ENCODE data around the gene ZBTB7A. TPM values are rescaled to one million over a fixed set of nuclear protein-coding genes. Genes with fewer than 3 reads are reported as not detected.

Gene ZBTB7A
- total RNA-seq, 1 donor: 42.7 TPM

GRCh38 chr19:4033028-4033956, 33.4 kb downstream of the ZBTB7A start:
- H3K27me3 ChIP-seq (ENCODE audit: insufficient read depth, low read length): no peaks in the 10 kb centered on the region
- H3K9me3 ChIP-seq (ENCODE audit: low read depth, low read length): no peaks in the 10 kb centered on the region
- TF ChIP-seq, protein P1, sequence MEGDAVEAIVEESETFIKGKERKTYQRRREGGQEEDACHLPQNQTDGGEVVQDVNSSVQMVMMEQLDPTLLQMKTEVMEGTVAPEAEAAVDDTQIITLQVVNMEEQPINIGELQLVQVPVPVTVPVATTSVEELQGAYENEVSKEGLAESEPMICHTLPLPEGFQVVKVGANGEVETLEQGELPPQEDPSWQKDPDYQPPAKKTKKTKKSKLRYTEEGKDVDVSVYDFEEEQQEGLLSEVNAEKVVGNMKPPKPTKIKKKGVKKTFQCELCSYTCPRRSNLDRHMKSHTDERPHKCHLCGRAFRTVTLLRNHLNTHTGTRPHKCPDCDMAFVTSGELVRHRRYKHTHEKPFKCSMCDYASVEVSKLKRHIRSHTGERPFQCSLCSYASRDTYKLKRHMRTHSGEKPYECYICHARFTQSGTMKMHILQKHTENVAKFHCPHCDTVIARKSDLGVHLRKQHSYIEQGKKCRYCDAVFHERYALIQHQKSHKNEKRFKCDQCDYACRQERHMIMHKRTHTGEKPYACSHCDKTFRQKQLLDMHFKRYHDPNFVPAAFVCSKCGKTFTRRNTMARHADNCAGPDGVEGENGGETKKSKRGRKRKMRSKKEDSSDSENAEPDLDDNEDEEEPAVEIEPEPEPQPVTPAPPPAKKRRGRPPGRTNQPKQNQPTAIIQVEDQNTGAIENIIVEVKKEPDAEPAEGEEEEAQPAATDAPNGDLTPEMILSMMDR (IDR thresholded peaks at IDR 0.05; ENCODE audit: extremely low read depth, low read depth, low read length): no peak
- peaks cover 7% of the 10 kb centered on the region for H3K79me2 ChIP-seq (ENCODE audit: insufficient read depth, low read length)
- H4K20me1 ChIP-seq (ENCODE audit: insufficient read depth, low read length): peaks cover 21% of the 10 kb centered on the region
- H3K36me3 ChIP-seq (ENCODE audit: insufficient read depth, low read length): peaks cover 44% of the 10 kb centered on the region
- no peak overlapping the region for H3K4me3 ChIP-seq (ENCODE audit: insufficient read depth, low read length)
- DNase-seq (ENCODE audit: insufficient read length, low spot score, missing footprints): no peak
- H3K4me1 ChIP-seq (ENCODE audit: insufficient read depth, low read length): no peaks in the 10 kb centered on the region
- H2AFZ ChIP-seq (ENCODE audit: low read length): no peak overlapping the region
- H3K4me2 ChIP-seq (ENCODE audit: insufficient read depth, low read length): no peak overlapping the region
- H3K27ac ChIP-seq (ENCODE audit: low read depth, low read length): no peak overlapping the region

DNA sequence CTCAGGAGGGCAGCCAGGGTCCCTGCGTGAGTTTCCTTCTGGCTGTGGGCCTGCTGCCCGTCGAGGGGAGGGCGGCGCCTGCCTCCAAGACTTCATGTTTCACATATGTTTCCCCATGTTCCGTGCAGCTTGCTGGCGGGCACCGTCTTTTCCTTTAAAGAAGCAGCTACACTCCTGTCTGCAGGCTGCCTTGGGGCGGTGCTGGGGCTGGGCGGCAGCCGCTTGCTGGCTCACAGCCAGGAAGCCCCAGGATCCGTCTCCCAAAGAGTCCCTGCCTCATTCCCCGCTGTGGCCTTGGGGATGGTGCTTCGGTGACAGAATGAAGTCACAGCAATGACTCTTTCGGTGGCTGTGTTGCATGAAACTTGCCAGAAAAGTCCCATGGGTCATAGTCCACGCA, 34.3 kb downstream of the ZBTB7A start:
- H3K79me2 ChIP-seq (ENCODE audit: insufficient read depth, low read length): peaks cover 7% of the 10 kb centered on the region
- H4K20me1 ChIP-seq (ENCODE audit: insufficient read depth, low read length): peaks cover 17% of the 10 kb centered on the region
- no peaks in the 10 kb centered on the region for H3K4me1 ChIP-seq (ENCODE audit: insufficient read depth, low read length)
- H2AFZ ChIP-seq (ENCODE audit: low read length): no peak overlapping the region
- no peaks in the 10 kb centered on the region for H3K27me3 ChIP-seq (ENCODE audit: insufficient read depth, low read length)
- no peak overlapping the region for H3K4me3 ChIP-seq (ENCODE audit: insufficient read depth, low read length)
- peaks cover 42% of the 10 kb centered on the region for H3K36me3 ChIP-seq (ENCODE audit: insufficient read depth, low read length)
- H3K4me2 ChIP-seq (ENCODE audit: insufficient read depth, low read length): no peak overlapping the region
- no peak overlapping the region for H3K27ac ChIP-seq (ENCODE audit: low read depth, low read length)
- H3K9me3 ChIP-seq (ENCODE audit: low read depth, low read length): no peaks in the 10 kb centered on the region
- TF ChIP-seq, protein P1 (IDR thresholded peaks at IDR 0.05; ENCODE audit: extremely low read depth, low read depth, low read length): no peak
- DNase-seq (ENCODE audit: insufficient read length, low spot score, missing footprints): no peak

- no peak overlapping the region for H3K4me2 ChIP-seq (ENCODE audit: insufficient read depth, low read length)
- no peak overlapping the region for H2AFZ ChIP-seq (ENCODE audit: low read length)
- no peak overlapping the region for H3K4me3 ChIP-seq (ENCODE audit: insufficient read depth, low read length)
- TF ChIP-seq, protein P1 (IDR thresholded peaks at IDR 0.05; ENCODE audit: extremely low read depth, low read depth, low read length): no peak
- no peak for DNase-seq (ENCODE audit: insufficient read length, low spot score, missing footprints)
- peaks cover 13% of the 10 kb centered on the region for H4K20me1 ChIP-seq (ENCODE audit: insufficient read depth, low read length)
- no peaks in the 10 kb centered on the region for H3K27me3 ChIP-seq (ENCODE audit: insufficient read depth, low read length)
- no peaks in the 10 kb centered on the region for H3K9me3 ChIP-seq (ENCODE audit: low read depth, low read length)
- peaks cover 35% of the 10 kb centered on the region for H3K36me3 ChIP-seq (ENCODE audit: insufficient read depth, low read length)
- H3K4me1 ChIP-seq (ENCODE audit: insufficient read depth, low read length): no peaks in the 10 kb centered on the region
- H3K79me2 ChIP-seq (ENCODE audit: insufficient read depth, low read length): peaks cover 3% of the 10 kb centered on the region
- H3K27ac ChIP-seq (ENCODE audit: low read depth, low read length): no peak overlapping the region
Measured at GRCh38 chr19:4031420-4031819, 35.3 kb downstream of the ZBTB7A start.

DNA sequence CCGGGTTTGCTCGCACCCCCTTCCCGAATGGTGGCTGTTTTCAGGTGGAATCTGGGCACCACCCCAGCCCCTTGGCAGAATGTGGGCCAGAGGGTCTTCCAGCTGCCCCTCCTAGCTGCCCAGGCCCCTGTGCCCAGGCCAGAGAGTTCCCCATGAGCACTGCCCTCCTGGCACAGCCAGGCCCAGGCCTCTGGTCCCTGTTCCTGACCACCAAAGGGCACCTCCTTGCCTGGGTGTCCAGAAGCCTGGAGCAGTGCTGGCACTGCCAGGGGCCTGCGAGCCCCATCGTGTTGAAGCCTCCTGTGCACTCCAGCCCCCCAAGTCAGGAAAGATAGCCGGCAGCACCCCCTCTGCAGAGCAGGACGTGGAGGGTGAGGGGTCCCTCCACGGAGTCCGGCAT, 35.7 kb downstream of the ZBTB7A start:
- no peak overlapping the region for H3K4me3 ChIP-seq (ENCODE audit: insufficient read depth, low read length)
- H3K79me2 ChIP-seq (ENCODE audit: insufficient read depth, low read length): no peaks in the 10 kb centered on the region
- no peaks in the 10 kb centered on the region for H3K9me3 ChIP-seq (ENCODE audit: low read depth, low read length)
- H2AFZ ChIP-seq (ENCODE audit: low read length): no peak overlapping the region
- DNase-seq (ENCODE audit: insufficient read length, low spot score, missing footprints): no peak
- H3K36me3 ChIP-seq (ENCODE audit: insufficient read depth, low read length): peaks cover 30% of the 10 kb centered on the region
- H3K27ac ChIP-seq (ENCODE audit: low read depth, low read length): no peak overlapping the region
- TF ChIP-seq, protein P1 (IDR thresholded peaks at IDR 0.05; ENCODE audit: extremely low read depth, low read depth, low read length): no peak
- H3K4me2 ChIP-seq (ENCODE audit: insufficient read depth, low read length): no peak overlapping the region
- no peaks in the 10 kb centered on the region for H3K27me3 ChIP-seq (ENCODE audit: insufficient read depth, low read length)
- no peaks in the 10 kb centered on the region for H3K4me1 ChIP-seq (ENCODE audit: insufficient read depth, low read length)
- H4K20me1 ChIP-seq (ENCODE audit: insufficient read depth, low read length): peaks cover 13% of the 10 kb centered on the region
